ENCODE measurements around the gene CIAO2B.

CIAO2B gene

GRCh38 chr16:66913081-66913480, 21.1 kb downstream of the CIAO2B start:
- no peak overlapping the region for H3K4me3 ChIP-seq (replicated peaks; ENCODE audit: low read depth, low read length)
- DNase-seq (ENCODE audit: low read depth), result no peak
- TF ChIP-seq CTCF (IDR thresholded peaks at IDR 0.05; ENCODE audit: low read length, missing control alignments), result no peak

GRCh38 chr16:66911801-66912200, 22.4 kb downstream of the CIAO2B start:
- H3K4me3 ChIP-seq (replicated peaks; ENCODE audit: low read depth, low read length), result no peak overlapping the region
- no peak for TF ChIP-seq CTCF (IDR thresholded peaks at IDR 0.05; ENCODE audit: low read length, missing control alignments)

GRCh38 chr16:66911112-66911511, 23.1 kb downstream of the CIAO2B start:
- no peak for DNase-seq (ENCODE audit: low read depth)
- no peak for TF ChIP-seq CTCF (IDR thresholded peaks at IDR 0.05; ENCODE audit: low read length, missing control alignments)
- no peak overlapping the region for H3K4me3 ChIP-seq (replicated peaks; ENCODE audit: low read depth, low read length)

More at GRCh38 chr16:66911801-66912200, 22.4 kb downstream of the CIAO2B start:
- DNase-seq (ENCODE audit: low read depth), result no peak

- TF ChIP-seq CTCF (IDR thresholded peaks at IDR 0.05; ENCODE audit: low read length, missing control alignments), result no peak
- no peak overlapping the region for H3K4me3 ChIP-seq (replicated peaks; ENCODE audit: low read depth, low read length)
- DNase-seq (ENCODE audit: low read depth), result no peak
Observed at GRCh38 chr16:66910175-66910940, 23.8 kb downstream of the CIAO2B start.

GRCh38 chr16:66908762-66909559, 25.2 kb downstream of the CIAO2B start:
- no peak for TF ChIP-seq CTCF (IDR thresholded peaks at IDR 0.05; ENCODE audit: low read length, missing control alignments)
- no peak for DNase-seq (ENCODE audit: low read depth)
- H3K4me3 ChIP-seq (replicated peaks; ENCODE audit: low read depth, low read length), result no peak overlapping the region

- TF ChIP-seq CTCF (IDR thresholded peaks at IDR 0.05; ENCODE audit: low read length, missing control alignments), result no peak
- DNase-seq (ENCODE audit: low read depth), result no peak
- no peak overlapping the region for H3K4me3 ChIP-seq (replicated peaks; ENCODE audit: low read depth, low read length)
Observed at GRCh38 chr16:66908116-66908515, 26.1 kb downstream of the CIAO2B start.
